Measurements from ENCODE around the gene RGS3. TPM values are rescaled to one million over a fixed set of nuclear protein-coding genes. Genes with fewer than 3 reads are reported as not detected.
A peak's percentile ranks its signal among the peaks of the same experiment; 100 is the strongest.

RGS3 gene
- total RNA-seq, 1 donor, result 48.9 TPM

DNA sequence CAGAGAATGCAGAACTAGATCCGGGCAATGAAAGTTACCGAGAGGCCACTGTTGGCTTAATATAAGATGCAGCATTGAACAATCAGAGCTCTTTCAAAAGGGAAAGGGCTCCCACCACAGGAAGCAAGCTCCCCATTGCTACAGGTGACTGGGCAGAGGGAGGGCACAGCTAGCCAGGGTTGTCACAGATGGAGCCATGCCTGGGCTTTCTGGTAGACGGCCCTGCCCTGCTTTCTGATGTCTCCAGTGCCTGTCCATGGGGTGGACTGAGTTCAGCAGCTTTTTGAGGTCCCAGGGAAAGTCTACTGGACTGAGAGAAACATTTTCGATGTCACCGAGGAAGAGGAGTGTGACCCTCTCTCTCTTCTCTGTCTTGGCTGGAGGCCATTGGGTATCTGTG, 14.1 kb downstream of the RGS3 start:
- H3K4me3 ChIP-seq (ENCODE audit: low read depth, low read length), result no peak overlapping the region
- no peak for TF ChIP-seq CTCF (IDR thresholded peaks at IDR 0.05; ENCODE audit: insufficient read depth, low read length)
- DNase-seq (ENCODE audit: low read depth), result no peak

DNA sequence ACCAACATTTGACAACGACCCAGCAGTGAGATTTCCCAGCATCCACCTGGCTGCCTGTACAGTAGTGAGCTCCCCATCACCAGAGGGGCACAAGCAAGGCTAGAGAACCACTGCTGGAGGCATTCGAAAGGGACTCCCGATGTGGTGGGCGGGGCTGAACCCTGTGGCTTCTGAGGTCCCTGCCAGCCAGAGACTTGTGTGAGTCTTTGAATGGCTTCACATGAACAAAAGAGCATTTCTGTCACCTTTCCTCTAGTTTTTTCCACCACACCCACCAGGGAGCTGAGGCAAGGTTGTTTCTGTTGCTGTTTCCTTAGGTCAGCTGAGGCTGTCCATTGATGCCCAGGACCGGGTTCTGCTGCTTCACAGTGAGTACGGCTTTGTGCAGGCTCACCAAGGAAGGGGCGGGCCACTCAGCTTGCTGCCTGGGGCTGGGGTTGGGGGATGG, 15.7 kb downstream of the RGS3 start:
- no peak for DNase-seq (ENCODE audit: low read depth)

DNA sequence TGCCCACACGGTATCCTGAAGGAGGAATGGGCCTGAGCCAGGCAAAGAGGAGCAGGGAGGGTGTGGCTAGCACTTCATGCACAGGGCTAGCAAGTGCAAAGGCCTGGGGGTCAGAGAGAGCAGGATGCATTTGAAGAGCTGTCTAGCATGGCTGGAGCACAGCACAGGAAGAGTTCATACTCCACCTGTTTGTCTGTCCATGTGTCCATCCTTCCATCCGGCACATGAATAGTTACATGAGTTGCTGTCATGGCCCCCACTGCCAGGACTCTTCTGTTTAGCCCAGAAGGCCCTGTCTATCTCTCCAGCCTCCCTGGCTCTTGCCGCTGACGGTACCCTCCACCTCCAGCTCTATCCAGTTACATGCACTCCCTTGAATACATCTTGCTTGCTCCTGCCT, 17.1 kb downstream of the RGS3 start:
- no peak for DNase-seq (ENCODE audit: low read depth)
- no peak overlapping the region for H3K4me3 ChIP-seq (ENCODE audit: low read depth, low read length)
- no peak for TF ChIP-seq CTCF (IDR thresholded peaks at IDR 0.05; ENCODE audit: insufficient read depth, low read length)

More for the DNA sequence above, 15.7 kb downstream of the RGS3 start:
- H3K4me3 ChIP-seq (ENCODE audit: low read depth, low read length), result no peak overlapping the region
- no peak for TF ChIP-seq CTCF (IDR thresholded peaks at IDR 0.05; ENCODE audit: insufficient read depth, low read length)

DNA sequence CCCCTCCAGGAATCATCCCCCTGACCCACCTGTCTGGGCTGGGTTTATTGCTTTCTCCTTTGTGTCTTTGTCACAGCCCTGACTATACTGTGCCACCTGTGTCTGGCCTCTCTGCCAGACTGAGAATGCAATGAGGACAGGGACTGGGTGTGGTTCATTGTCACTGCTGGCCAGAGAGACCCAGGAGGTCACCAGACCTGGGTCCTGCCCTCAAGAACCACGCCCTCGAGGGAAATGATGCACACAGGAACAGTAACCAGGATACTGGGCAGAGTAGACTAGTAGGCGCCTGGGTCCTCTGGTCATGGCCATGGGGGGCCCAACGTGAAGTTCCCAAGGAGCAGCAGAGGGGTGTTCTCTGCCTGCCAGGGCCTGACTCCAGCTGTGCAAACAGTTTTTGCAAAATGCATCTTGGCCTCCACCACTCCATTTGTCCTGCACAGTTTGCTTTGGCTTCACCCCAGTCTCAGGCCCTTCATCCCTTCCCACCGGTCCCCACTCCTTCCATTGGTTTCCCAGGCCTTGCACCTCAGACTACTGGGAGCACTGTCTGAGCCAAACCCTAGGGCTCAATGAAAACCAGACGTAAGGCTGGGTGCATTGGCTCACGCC, 17.8 kb downstream of the RGS3 start:
- TF ChIP-seq CTCF (IDR thresholded peaks at IDR 0.05; ENCODE audit: insufficient read depth, low read length), result no peak
- DNase-seq (ENCODE audit: low read depth), result peak; percentile 29
- no peak overlapping the region for H3K4me3 ChIP-seq (ENCODE audit: low read depth, low read length)

- no peak for TF ChIP-seq CTCF (IDR thresholded peaks at IDR 0.05; ENCODE audit: insufficient read depth, low read length)
- no peak overlapping the region for H3K4me3 ChIP-seq (ENCODE audit: low read depth, low read length)
- no peak for DNase-seq (ENCODE audit: low read depth)
Observed at GRCh38 chr9:113482341-113482740, 18.8 kb downstream of the RGS3 start.

DNA sequence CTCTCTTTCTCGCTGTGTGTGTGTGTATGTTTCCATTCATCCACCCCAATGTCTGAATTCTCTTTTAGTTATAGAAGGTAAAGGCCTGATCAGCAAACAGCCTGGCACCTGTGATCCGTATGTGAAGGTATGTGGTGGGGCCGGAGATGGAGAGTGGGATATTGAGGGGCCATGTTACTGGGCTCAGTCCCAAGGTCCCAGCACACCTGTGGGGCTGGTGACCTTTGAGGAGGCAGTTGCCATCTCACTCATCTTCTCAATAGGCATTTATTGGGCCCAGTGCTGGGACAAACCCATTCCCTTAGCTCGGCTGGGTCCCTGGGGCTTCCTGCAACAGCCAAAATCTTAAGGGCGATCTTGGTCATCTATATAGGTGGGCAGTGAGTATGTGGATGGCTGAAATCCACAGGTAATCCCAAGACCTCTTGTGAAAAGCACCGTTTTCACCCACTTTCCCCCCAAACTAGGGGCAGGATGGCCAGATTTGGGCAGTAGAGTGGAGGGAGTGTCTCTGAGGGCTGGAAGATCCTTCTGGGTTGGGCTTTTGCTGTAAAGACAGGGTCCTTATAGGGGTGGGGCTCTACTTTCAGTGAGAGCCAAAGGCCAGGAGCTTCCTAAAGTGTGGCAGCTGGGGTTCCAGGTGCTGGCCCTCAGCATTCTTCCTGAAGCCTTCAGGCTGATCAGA, 19.6 kb downstream of the RGS3 start:
- no peak for DNase-seq (ENCODE audit: low read depth)
- no peak for TF ChIP-seq CTCF (IDR thresholded peaks at IDR 0.05; ENCODE audit: insufficient read depth, low read length)
- no peak overlapping the region for H3K4me3 ChIP-seq (ENCODE audit: low read depth, low read length)

All from fibroblast of the aortic adventitia (primary cell).